HCT116 (cell line): ENCODE results near the gene SYNGAP1.

ENCODE experiments used
- CEBPB ChIP-seq: IDR thresholded peaks from 2 replicates; pipeline ENCODE4 v1.6.1; 2012; ENCODE audit warnings: low read depth
- CTCF ChIP-seq, 3 experiments: fragments of 200-600 bp in 1 of 3; sonication (generic) in 1 of 3; IDR thresholded peaks in 2 of 3; conservative IDR thresholded peaks in 1 of 3; 2 replicates each; pipeline ENCODE4 v1.5.1; 2012 to 2017; ENCODE audit warnings: low read depth in 2 of 3, low read length in 2 of 3, antibody characterized with exemption in 1 of 3, borderline replicate concordance in 1 of 3, control low read depth in 1 of 3, mild to moderate bottlenecking in 1 of 3, mixed read lengths in 1 of 3, mixed run types in 1 of 3, moderate library complexity in 1 of 3; ENCODE audit not compliant: insufficient read depth in 1 of 3
- EGR1 ChIP-seq: IDR thresholded peaks from 2 replicates; pipeline ENCODE4 v1.6.1; 2012; ENCODE audit warnings: low read depth
- EZH2 ChIP-seq: fragments of 200-600 bp; sonication (generic); IDR thresholded peaks from 2 replicates; pipeline ENCODE4 v1.6.1; 2017; ENCODE audit warnings: antibody characterized with exemption, mixed run types
- EZH2phosphoT487 ChIP-seq: fragments of 200-600 bp; IDR thresholded peaks from 2 replicates; pipeline ENCODE4 v1.6.1; 2018; ENCODE audit warnings: antibody characterized with exemption, borderline replicate concordance
- FOSL1 ChIP-seq: IDR thresholded peaks from 2 replicates; pipeline ENCODE4 v1.6.1; 2012; ENCODE audit warnings: low read depth
- JUND ChIP-seq: IDR thresholded peaks from 2 replicates; pipeline ENCODE4 v1.6.1; 2012
- POLR2A ChIP-seq: IDR thresholded peaks from 2 replicates; pipeline ENCODE4 v1.7.0; 2011; ENCODE audit warnings: borderline replicate concordance; ENCODE audit not compliant: insufficient read depth, insufficient read length; ENCODE audit errors: extremely low read depth
- REST ChIP-seq: IDR thresholded peaks from 2 replicates; pipeline ENCODE4 v1.6.1; 2012; ENCODE audit warnings: low read depth
- SP1 ChIP-seq: IDR thresholded peaks from 2 replicates; pipeline ENCODE4 v1.6.1; 2012; ENCODE audit warnings: low read depth
- YY1 ChIP-seq: IDR thresholded peaks from 2 replicates; pipeline ENCODE4 v1.6.1; 2011; ENCODE audit warnings: low read length, low read depth, moderate library complexity, mild to moderate bottlenecking; ENCODE audit not compliant: insufficient replicate concordance; ENCODE audit errors: extremely low read depth
- ZFX ChIP-seq: fragments of 450-650 bp; IDR thresholded peaks from 2 replicates; pipeline ENCODE4 v1.6.1; 2017
- ZNF274 ChIP-seq: fragments of 200-500 bp; sonication (Bioruptor generic); IDR thresholded peaks from 2 replicates; pipeline ENCODE4 v1.6.1; 2014; ENCODE audit warnings: mild to moderate bottlenecking, low read depth, low read length, inconsistent platforms
- TF ChIP-seq, protein P1 (sequence below): IDR thresholded peaks from 2 replicates; pipeline ENCODE4 v1.6.1; 2012

DNA sequence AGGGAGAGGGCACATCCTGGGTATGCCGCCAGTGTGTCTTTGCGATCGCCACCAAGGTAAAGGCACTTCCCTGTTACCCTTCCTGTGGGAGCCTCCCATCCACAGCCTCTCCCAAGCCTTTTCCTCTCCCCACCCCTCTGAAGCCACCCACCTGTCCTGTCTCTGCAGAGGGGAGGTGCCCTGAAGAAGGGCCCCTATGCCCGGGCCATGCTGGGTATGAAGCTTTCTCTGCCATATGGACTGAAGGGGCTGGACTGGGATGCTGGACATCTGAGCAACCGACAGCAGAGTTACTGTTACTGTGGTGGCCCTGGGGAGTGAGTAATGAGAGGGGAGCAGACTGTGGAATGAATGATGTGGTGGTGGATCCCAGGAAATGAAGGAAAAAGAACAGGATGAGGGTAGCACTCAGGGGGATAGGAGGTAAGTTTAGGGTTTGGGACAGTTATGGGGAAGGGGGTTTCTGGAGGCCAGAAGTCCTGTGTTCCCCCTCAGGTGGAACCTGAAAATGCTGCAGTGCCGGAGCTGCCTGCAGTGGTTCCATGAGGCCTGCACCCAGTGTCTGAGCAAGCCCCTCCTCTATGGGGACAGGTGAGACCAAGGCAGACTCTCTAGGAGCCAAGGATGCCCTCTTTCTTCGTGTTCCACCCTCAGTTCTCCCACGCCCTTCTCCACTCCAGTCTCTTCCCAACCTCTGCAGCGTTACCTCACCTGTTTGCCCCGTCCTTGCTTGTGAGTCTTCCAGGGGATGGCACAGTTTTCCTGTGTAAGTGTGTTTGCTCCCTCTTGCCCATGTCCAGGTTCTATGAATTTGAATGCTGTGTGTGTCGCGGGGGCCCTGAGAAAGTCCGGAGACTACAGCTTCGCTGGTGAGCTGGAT, 6.4 kb upstream of the SYNGAP1 start:
- TF ChIP-seq SP1 (no peak), POLR2A (no peak), ZNF274 (no peak), CTCF (IDR thresholded peaks at IDR 0.05 in 2 of 3, conservative IDR thresholded peaks at IDR 0.05 in 1 of 3; ENCODE audit: borderline replicate concordance in 1 of 3, insufficient read depth in 1 of 3, low read depth in 2 of 3, low read length in 2 of 3) (no peak), EGR1 (no peak), YY1 (no peak), EZH2phosphoT487 (no peak), CEBPB (no peak), EZH2 (no peak), JUND (no peak), FOSL1 (no peak), REST (no peak), ZFX (no peak)
- TF ChIP-seq, protein P1, sequence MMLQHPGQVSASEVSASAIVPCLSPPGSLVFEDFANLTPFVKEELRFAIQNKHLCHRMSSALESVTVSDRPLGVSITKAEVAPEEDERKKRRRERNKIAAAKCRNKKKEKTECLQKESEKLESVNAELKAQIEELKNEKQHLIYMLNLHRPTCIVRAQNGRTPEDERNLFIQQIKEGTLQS: no peak
